Hematopoietic multipotent progenitor cell (in vitro differentiated cells): Measurements from ENCODE around the gene TNFRSF19. TPM values are rescaled to one million over a fixed set of nuclear protein-coding genes. Genes with fewer than 3 reads are reported as not detected.
"Not testable (repeated sequence)": the region's sequence is repeated elsewhere in the genome, so short reads cannot be mapped to it uniquely, and the experiment has no call there.

Source experiments
- DNase-seq, 3 donors: peaks; one replicate each; pipeline ENCODE4 v3.0.0-alpha.2; 2011 to 2015; ENCODE audit warnings: low read depth in 2 of 3, low spot score in 2 of 3
- total RNA-seq: library from RNA; depleted of rRNA; stranded (reverse); fragments of >200 nt; gene quantifications from one replicate; pipeline ENCODE4 v1.2.3, GENCODE V29; 2012

Gene TNFRSF19
- total RNA-seq, 1 donor: 1.1 TPM

GRCh38 chr13:23567906-23568460, 2.2 kb upstream of the TNFRSF19 start:
- DNase-seq: no peak

DNA sequence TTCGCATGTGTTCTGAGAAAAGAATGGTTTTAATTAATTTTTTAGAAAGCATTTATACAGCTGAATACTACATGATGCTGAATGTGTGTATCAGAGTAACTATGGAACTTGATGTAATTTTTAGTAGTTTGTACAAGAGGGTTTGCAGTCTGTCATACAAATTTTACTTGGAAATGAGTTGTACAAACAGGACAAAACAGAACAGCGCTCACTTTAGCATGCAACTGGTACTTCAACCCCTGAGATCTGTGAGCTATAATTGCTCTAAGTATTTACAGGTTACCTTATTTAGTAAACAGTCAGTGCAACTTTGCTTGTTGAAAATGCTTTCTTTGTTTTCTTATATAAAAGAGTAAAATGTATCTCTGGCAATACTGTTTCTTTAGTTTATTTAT, 706 bp downstream of the TNFRSF19 start:
- no peak for DNase-seq

DNA sequence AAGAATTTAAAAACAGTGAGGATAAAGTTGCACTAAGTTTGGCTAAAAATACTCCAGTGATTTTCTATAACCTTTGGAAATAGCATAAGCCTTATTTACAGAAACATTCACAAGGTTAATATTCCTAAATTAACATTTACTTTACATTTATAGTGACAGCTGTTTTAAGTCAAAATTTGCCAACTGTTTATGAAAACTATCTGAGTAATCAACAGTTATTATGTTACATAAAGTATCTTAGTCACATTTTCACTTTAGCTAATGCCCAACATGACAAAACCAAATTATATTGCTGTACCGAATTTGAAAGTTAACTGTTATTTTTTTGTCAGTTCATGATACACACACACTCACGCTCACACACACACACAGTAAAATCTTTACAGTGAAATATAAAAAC, 1.2 kb downstream of the TNFRSF19 start:
- no peak for DNase-seq

DNA sequence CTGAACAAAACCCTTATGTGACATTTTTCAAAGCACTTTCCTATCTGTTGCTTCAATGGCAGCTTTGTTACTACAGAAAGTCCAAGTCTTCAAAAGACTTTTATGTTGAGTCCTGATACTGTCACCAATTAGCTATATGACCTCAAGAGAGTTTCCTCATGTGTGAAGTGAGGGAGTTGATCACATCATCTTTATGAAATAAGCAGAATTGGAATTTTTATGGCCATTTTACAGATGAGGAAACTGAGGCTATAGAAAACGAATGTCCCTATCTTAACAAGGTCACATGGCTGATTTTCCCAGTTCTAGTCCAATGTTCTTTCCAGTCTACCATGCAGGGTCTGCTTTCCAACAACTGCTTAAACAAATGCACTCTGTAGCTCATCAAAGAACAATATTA, 2.6 kb downstream of the TNFRSF19 start:
- no peak for DNase-seq

DNA sequence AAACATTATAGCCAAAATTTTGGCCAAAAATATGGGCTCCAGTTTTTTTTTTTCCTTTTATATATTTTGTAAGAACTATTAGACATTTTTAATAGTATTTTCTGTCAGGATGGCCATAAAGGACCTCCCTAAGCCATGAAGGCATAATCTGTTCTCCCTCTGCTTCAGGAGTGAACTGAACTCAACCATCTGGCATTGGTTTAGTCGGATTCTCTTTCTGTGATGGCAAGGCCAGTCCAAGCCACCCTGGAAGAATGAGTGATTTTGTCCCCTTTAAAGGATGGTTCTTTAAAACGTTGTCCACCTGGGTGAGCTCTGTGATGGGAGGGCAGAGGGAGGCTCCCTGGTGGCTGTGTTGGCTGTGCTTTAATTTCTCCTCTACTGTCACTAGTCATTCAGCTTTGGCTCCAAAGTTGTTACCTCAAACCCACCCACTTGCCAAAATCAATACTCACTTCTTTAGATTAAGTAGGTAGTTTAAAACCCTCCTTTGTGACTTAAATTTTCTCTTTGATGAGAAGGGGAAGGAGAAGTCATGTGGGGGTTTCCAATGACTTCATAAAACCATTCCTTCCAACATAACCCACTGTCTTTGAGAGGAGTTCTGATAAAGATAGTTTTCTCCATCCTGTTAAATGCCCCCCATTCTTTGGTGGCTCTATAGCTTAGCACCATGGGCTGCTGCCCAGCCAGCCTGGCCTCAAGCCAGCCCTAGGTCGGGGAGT, 4.4 kb downstream of the TNFRSF19 start:
- no peak for DNase-seq

DNA sequence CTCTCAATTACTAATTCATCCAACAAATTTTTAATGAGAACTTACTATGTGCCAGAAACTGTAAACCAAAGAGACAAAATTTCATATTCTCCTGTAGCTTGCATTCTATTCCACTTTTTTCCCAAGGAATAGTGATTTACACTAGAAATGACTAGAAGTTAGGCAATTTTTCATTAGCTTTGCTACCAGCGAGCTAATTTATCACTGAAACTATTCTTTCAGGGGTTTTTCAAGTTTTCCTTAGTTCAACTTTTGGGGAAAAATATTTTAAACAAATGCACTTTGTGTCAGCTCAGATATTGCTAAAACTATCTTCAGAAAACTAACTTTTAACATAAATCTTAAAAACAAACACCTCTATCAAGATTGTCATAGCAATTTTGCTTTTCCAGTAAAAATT, 5.4 kb downstream of the TNFRSF19 start:
- no peak for DNase-seq

- peak in 2 of 3 donors; percentile 59 to 66 for DNase-seq
These were observed 8.3 kb downstream of the TNFRSF19 start for GRCh38 chr13:23578411-23579071.

GRCh38 chr13:23579072-23579895, 9.1 kb downstream of the TNFRSF19 start:
- peak; percentile 78 to 89 (median 85) for DNase-seq

DNA sequence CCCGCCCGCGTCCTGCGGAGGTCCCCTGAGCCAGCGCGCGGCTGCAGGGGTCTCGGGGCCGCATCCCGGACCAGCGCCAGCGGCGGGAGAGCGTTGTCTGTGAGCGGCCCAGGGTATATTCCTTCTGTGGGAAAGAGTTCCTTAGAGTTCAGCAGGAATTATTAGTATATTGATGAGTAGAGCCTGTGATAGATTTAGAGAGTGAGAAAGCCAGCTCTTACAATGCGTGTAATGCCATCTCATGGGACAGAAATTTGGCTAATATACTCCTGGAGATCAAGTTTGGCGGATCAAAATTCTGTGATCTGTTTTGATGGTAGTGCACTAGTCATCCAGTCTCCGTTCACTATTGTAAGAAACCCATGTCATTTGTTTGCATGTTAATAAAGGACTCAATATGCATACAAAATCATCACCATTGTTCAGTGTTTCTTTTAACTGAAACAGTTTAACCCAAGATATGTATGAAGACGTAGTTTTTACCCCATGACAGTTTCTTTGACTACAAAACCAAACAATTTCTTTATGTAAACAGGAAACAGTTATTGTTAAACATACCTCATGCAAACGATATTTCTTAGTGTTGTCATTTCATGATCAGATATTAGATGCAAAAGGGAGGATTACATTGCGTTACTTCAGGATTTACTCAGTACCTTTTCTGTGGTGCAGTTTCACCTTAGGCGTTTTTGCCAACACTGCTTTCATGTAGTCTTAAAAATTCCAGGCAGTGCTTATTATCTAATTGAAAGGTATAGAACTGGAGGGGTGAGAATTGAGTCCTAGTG, 9.9 kb downstream of the TNFRSF19 start:
- no peak for DNase-seq

- no peak for DNase-seq
These were observed 10.5 kb downstream of the TNFRSF19 start for GRCh38 chr13:23580684-23581060.

DNA sequence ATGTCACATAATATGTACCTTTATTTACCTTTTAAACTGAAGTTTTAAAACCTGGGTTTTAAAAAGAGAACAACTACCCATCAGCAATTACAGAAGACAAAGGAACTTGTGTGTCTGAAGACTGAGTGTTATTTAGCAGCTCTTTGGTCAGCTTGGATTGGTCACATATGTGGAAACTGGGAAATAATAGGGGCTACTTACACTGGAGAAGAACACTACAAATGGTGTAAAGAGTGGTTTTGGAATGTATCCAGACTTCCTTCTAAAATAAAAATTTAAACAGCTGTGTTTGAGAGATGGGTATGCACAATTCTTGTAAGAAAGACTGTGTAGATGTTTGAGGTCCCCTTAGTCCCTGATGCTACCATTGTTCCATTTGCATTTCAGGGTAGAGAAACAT, 13.3 kb downstream of the TNFRSF19 start:
- DNase-seq: no peak

GRCh38 chr13:23584275-23584674, 14.1 kb downstream of the TNFRSF19 start:
- no peak for DNase-seq

- no peak for DNase-seq
These were observed 16.1 kb downstream of the TNFRSF19 start for GRCh38 chr13:23586336-23586735.

DNA sequence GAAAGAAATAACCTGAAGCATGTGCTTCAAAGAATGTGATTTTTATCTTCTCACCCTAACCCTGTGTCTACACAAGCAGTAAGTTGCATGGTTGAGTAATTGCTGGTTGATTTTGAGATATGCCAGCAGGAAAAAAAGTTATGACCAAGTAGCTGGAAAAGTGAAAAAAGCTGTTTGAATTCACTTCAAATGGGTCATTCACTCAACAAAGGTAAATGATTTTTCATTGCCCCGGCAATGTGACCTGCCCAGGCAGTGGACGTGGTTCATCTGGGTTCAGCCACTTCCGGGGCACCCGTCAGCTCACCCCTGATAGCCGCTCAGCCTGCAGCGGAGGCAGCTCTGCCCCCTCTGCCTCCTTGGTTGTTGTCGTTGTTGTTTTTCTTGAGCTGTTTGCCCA, 18.5 kb downstream of the TNFRSF19 start:
- DNase-seq: no peak

DNA sequence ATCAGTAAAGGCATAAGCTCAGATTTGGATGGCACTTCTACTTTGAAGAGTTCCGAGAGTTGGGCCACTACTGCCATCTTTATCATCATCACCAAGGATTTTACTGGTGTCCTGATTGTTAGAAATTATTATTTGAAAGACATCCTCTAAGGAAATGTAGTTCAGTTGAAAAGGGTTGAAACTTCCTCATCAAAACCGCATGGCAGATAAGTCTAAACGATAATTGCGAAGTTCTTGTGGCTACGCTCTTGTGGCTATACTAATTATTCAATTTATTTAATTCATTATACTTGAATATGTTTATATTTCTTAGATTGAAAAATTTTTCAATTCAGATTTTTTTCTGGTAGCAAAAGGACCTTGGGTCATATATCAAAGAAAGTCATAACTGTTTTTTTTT, 22.4 kb downstream of the TNFRSF19 start:
- peak in 1 of 3 donors; percentile 21 for DNase-seq

GRCh38 chr13:23593148-23593547, 22.9 kb downstream of the TNFRSF19 start:
- no peak for DNase-seq

DNA sequence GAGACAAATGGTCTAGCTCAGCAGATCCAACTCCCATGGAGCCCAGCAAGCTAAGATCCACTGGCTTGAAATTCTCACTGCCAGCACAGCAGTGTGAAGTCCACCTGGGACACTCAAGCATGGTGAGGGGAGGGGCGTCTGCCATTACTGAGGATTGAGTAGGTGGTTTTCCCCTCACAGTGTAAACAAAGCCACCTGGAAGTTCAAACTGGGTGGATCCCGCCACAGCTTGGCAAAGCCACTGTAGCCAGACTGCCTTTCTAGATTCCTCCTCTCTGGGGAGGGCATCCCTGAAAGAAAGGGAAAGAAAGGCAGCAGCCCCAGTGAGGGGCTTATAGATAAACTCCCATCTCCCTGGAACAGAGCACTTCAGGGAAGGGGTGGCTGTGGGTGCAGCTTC, 24.1 kb downstream of the TNFRSF19 start:
- not testable (repeated sequence) for DNase-seq

DNA sequence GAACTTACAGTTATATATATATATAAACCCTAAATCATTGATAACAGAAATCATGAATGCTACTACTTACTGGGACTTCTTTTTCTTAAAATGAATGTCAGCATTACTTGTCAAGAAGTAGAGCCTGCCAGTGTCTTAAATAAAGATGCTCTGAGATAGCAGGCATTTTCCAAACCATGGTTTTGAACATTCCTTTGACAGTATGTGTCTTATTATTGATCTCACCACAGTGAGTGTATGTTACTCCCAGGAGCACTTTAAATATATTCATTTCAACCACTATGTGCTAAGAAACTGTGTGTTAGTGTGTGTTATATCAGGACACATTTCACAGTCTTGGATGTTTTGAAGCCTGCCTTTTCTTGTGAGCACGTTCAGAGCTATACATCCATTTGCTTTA, 28.2 kb downstream of the TNFRSF19 start:
- DNase-seq: no peak

DNA sequence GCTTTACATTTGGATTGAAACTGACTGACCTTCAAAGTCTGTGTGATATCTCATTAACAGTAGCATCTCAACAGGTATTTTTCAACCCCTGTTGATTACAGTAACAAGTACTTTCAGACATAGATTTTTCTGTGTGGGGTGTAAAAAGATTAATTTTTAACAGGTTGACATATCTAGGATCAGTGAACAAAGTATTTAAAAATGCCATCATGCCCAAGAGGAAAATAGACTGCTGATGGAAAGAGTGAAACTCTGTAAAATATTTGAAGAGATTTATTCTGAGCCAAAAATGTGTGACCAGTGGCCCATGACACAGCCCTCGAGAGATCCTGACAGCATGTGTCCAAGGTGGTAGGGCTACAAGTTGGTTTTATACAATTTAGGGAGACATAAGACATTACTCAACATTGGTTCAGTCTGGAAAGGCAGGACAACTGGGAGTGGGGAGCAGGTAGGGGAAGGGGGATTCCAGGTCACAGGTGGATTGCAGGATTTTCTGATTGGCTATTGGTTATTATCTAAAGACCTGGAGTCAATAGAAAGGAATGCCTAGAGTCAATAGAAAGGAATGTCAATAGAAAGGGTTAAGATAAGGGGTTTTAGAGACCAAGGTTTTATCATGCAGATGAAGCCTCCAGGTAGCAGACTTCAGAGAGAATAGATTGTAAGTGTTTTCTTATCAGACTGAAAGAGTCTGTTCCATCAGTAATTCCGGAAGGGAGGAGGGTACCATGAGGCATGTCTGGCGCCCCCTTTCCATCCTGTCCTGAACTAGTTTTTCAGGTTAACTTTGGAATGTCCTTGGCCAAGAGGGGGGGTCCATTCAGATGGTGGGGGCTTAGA, 29.1 kb downstream of the TNFRSF19 start:
- no peak for DNase-seq

- DNase-seq: no peak
These were observed 29.9 kb downstream of the TNFRSF19 start for GRCh38 chr13:23600100-23600499.
